HK-2 (cell line): ENCODE results near the gene GPR158.
"Not testable (repeated sequence)": the region's sequence is repeated elsewhere in the genome, so short reads cannot be mapped to it uniquely, and the experiment has no call there.

Experiments used
- DNase-seq: peaks from one replicate; pipeline ENCODE4 v3.0.0-alpha.2; 2018; ENCODE audit not compliant: unreplicated experiment

Gene GPR158

DNA sequence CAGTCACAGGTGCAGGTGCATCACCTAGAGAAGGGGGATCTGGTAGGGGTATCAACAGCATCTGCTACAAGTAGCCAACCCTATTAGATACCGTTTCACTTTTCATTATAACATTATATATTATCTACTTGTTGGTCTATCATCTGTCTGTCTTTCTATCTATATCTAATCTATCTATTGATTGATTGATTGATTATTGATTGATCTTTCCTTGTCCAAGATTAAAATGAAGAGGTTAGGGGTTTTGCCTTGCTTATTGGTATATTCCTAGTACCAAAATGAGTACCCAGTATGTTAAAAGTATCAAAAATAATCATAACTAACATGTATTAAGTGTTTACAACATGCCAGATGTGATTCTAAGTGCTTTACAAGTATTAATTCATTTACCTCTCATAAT is 121.5 kb downstream of the GPR158 start:
- no peak for DNase-seq

DNA sequence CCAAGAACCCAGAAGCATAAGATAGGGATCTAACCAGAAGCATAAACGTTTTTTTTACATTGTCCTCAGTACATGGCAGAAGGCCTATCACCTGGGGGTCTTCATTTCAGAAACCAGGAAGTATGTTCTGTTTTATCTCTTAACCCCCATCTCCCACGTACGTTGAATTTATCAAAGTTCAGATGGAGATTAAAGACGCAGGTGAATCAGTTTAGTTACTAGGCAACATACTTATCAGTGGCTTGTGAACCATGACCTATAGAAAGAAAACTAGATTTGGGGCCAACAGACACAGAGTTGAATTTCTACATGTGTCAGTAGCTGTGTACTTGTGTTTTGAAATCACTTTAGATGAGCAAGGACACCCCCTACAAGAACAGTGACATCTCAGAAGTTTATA is 122.7 kb downstream of the GPR158 start:
- no peak for DNase-seq

DNA sequence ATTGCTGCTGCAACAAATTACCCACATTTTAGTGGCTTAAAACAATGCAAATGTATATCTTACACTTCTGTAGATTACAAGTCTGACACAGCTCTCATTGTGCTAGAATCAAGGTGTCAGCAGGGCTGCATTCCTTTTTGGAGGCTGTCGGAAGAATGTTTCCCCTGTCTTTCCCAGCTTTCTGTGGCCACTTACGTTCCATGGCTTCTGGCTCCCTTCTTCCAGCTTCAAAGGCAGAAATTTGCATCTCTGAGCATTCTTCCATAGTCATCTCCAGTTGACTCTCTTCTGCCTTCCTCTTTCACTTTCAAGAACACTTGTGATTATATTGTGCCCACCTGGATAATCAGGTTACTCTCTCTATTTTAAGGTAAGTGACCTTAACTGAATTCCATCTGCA is 125.3 kb downstream of the GPR158 start:
- no peak for DNase-seq

DNA sequence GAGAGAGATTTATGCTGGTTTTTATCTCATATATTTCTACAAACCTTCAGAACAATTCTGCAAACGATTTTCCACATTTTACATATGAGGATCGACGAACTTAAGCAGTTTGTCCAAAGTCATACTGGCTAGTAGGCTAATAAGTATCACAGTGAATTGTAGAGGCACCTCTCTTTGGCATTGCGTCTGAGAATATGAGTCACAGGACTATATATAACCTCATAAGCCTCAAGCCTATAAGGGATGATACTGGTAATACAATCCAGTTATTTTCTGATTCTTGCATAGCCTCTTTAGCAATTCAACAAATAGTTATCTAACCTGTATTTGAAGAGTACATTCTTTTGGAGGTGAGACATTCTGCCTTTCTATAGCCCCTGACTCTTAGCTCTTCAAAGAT is 129.8 kb downstream of the GPR158 start:
- no peak for DNase-seq

DNA sequence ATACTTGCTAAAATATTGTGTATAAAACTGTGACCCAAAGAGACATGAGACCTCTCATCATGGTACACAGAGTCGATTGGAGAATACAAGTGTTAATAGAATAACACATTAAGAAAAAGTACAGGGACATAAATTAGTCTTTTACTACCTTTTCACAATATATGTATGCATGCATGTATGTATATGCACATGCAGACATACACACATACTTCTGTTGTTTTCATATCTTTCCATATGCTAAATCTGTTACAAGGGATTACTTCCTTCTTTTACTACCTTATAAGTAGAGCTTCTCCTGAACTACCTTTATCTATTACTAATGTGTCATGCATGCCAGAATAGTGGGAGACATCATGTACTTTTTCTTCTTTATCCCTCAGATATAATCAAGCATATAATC is 131.6 kb downstream of the GPR158 start:
- DNase-seq = no peak

DNA sequence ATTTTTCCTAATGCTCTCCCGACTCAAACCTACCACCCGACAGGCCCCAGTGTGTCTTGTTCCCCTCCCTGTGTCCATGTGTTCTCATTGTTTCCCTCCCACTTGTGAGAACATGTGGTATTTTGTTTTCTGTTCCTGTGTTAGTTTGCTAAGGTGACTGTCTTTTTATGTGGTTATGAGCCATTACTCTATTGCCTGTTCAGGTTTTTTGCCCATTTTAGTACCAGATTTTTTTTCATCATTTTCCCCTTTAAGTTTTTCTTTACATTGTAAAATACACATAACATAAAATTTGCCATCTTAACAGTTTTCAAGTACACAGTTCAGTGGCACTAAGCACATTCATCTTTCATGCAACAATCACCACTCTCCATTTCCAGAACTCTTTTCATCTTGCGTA is 133.5 kb downstream of the GPR158 start:
- DNase-seq = no peak

DNA sequence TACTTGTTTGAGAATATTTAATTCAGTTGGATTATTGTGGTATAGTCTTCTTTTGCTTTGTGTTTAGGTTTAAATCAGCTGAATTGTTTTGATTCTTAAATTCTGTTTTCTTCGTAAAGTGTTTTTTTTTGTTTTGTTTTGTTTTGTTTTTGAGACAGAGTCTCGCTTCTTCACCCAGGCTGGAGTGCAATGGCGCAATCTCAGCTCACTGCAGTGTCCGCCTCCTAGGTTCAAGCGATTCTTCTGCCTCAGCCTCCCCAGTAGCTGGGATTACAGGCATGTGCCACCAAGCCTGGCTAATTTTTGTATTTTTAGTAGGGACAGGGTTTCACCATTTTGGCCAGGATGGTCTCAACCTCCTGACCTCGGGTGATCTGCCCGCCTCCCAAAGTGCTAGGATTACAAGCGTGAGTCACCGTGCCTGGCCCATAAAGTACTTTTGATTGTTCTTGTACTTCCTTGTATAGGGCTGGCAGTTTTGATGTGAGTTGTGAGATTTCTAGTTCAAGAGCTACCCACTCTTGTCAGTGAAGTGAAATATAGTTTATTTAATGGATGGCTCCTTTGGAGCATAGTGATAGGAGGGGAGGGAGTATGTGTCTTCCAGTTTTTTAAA is 142.9 kb downstream of the GPR158 start:
- DNase-seq = not testable (repeated sequence)

DNA sequence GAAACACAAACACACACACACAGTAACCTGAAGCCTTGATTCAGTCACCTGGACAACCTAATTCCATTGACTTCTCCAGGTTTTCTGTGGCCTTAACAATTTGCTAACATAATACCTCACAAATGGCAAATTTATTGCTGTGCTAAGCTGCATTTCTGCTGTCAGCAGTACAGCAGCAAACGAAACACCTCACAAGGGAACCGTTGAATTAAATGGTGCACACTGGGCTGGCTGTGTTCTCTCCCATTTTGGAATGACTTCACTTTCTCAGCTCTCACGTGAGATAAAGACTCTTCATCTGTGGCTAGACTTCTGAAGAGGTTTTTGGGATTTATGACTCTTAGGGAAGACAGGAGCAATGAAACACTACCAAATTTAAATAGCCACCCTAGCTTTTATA is 152.5 kb downstream of the GPR158 start:
- no peak for DNase-seq

DNA sequence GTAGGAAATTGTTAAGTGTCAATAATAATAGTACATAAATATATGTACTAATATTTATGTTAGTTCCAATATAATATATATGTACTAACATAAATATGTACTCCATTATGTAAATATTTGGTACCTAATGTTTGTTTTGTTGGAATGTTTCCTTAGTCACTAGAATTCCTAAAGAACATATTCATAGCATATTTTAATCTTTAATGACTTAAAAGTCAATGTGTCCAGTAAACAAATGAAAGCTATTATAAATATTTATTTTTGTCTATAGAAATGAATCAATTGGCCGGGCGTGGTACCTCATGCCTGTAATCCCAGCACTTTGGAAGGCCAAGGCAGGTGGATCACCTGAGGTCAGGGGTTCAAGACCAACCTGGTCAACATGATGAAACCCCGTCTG is 153.6 kb downstream of the GPR158 start:
- no peak for DNase-seq

DNA sequence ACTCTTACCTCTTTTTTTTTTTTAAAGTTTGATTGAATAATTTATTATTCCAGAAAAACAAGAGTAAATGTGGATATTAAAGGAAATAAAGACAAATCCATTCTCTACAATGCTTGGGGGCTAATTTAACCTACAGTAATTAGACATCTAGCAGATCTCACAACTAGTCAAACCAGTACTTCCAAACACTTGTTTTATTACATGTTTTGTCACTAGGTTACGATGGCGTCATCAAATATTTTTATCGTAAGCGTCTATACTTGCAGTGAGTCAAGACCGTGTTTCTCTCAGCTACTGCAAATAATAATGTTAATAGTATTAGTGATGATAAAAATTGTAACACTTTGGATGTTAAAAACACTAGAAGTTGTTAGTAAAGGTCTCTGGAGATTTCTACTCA is 154.8 kb downstream of the GPR158 start:
- not testable (repeated sequence) for DNase-seq

DNA sequence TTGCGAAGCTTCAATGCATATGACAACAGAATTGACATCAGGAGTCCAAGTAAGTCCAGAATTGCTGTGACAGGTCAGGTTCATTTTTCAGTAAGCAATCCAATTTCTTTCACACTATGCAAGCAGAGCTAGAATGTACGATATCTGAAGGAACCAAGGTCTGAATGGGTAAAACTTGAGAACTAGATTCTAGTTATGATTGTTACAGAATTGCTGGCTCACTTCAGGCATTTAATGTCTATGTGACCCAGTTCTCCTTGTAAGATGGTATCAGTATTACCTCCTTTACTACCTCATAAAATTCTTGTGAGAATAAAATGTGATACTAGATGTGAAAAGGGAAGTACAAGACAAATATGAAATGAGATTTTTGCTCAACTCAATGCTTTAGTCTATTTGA is 159.6 kb downstream of the GPR158 start:
- DNase-seq = no peak

DNA sequence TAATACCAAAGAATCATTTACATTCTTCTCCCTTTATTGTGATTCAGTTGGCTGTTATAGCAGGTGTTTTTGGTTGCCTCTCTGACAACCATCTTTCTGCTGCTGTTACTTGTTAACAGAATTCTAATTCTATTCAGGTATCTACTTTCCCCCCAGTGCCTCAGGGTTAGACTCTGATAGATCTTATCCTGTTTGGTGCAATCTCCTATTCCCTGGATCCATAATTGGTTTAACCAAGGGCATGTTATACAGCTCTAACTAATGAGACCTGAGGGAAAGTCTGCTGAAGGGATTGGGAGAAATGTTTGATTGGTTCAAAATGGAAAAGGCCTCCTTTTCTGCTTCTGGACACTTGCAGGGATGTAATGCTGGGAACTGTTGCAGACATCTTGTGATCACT is 161.5 kb downstream of the GPR158 start:
- DNase-seq = no peak

DNA sequence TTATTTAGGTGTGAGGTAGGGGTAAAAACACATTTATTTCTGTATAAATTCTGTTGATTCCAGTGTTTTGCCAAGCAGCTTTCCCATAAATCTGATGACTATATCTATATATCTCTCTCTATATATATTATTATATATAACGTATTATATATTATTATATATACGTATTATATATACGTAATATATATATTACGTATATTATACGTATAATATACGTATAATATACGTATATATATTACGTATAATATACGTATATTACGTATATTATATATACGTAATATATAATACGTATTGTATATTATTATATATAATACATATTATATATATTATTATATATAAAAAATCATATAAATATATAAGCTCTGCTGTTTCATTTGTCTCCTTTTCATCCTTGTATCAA is 163.5 kb downstream of the GPR158 start:
- no peak for DNase-seq

DNA sequence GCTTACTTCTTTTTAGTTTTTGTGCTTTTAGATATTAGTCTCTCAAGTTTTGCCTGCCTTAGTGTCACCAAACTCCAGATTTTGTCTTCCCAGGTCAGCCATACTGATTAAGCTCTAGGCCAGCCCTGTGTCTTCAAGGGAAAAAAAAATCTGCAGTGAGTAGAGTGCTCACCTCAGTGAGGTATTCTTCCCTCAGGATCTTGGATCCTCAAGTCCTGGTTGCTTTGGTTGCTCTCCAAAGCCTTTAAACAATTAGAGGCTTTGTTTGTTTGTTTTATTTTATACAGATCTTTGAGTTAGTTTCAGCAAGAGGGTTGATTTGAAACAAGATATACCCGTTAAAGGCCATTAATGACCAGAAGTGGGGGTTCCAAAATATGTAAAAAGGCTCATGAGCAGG is 165.2 kb downstream of the GPR158 start:
- no peak for DNase-seq

DNA sequence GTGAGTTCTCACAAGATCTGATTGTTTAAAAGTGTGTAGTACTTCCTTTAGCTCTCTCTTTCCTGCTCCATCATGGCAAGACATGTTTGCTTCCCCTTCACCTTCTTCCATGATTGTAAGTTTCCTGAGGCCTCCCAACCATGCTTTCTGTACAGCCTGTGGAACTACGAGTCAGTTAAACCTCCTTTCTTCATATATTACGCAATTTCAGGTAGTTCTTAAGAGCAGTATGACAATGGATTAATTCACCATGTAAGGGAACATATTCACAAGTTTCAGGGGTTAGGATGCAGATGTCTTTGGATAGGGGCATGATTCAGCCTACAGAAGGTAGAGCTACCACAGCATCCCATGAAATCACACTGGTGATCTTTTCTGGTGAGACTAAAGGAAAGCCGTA is 174.7 kb downstream of the GPR158 start:
- no peak for DNase-seq

DNA sequence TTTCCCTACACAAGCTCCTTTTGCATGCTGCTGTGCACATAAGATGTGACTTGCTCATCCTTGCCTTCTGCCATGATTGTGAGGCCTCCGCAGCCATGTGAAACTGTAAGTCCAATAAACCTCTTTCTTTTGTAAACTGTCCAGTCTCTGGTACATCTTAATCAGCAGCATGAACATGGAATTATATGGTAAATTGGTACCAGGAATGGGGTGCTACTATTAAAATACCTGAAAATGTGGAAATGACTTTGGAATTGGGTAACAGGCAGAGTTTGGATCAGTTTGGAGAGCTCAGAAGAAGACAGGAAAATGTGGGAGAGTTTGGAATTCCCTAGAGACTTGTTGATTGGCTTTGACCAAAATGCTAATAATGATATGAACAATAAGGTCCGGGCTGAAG is 181.8 kb downstream of the GPR158 start:
- no peak for DNase-seq

DNA sequence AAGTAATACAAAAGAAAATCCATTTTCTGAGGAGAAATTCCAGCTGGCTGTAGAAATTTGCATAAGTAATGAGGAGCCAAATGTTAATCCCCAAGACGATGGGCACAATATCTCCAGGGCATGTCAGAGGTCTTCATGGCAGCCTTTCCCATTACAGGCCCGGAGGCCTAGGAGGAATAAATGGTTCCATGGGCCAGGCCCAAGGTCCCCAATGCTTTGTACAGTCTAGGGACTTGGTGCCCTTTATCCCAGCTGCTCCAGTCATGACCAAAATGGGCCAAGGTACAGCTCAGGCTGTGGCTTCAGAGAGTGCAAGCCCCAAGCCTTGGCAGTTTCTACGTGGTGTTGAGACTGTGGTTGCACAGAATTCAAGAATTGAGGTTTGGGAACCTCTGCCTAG is 182.5 kb downstream of the GPR158 start:
- DNase-seq = no peak

DNA sequence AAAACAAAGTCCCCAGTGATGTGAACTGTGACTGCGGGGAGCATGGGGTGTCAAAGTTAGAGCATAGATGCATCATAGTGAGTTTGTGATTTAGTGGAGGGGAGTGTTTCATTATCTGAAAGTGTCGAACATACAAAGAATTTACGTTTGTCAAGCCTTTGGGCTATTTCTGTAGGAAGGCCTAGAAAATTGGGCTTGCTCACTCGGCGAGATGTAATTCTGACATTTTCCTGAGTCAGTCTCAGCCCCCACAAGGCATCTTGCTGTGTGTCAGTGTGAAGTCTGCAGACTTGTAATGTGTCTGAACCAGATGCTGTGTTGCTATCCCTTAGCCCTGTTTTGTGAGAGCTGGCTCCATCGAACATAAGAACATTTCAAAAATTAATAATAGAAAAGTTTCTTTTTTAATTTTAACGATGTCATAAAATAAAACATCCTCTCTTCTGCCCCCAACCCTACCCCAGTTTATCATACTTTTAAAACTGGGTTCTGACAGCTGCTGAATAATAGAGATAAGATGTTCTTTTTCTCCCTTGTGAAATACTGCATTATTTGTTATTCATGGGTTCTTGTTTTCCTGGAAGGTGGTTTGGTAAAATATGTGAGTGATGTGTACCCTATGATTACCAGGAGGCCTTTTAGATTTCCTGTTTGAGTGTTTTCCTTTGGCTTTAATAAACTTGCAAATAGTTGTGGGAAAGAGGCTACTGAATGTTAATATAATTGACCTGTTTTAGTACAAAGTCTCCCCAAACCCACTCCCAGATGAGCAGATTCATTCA is 207.4 kb downstream of the GPR158 start:
- no peak for DNase-seq

DNA sequence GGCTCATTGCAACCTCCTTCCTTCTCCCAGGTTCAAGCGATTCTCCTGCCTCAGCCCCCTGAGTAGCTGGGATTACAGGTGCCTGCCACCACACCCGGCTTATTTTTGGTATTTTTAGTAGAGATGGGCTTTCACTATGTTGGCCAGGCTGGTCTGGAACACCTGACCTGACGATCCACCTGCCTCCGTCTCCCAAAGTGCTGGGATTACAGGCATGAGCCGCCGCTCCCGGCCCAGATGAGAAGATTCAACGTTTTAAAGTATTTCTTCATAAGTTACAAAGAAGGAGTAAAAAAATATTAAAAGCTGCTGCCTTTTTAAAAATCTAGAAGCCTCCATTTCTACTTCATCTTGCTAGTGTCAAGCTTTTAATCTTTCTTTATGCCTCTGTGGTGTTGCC is 208.1 kb downstream of the GPR158 start:
- not testable (repeated sequence) for DNase-seq

DNA sequence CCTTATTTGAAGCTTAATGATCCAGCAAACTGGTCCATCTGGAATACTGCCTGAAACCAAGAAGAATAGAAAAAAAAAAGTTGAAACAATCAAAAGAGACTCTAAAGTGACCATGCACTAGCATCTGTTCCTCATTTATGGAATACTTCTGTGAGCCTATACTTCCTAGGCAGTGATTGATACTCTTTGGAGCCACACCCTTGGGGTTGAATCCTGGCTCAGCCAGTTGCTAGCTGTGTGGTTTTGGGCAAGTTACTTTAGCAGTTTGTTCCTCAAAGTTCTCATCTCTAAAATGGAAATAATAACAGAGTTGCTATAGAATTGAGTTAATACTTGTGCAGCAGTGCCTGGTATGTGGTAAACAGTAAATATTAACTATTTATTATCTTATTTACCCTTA is 208.9 kb downstream of the GPR158 start:
- no peak for DNase-seq

DNA sequence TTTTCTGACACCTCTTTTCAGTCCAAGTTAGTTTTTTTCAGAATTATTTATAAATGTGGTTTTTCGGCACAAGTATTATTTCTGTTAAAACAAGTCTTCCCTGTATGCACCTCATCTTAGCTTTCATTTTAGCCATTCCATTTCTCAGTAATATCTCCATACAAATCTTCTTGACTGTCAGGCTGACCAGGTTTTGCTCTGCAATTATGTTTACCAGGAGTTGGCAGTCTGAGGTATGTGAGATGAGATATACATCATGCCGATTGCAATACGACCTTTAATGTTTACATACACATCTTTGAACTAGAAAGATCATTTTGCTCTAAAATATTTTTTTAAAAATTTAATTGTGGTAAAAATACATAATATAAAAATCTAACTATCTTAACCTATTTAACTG is 209.8 kb downstream of the GPR158 start:
- DNase-seq = no peak

DNA sequence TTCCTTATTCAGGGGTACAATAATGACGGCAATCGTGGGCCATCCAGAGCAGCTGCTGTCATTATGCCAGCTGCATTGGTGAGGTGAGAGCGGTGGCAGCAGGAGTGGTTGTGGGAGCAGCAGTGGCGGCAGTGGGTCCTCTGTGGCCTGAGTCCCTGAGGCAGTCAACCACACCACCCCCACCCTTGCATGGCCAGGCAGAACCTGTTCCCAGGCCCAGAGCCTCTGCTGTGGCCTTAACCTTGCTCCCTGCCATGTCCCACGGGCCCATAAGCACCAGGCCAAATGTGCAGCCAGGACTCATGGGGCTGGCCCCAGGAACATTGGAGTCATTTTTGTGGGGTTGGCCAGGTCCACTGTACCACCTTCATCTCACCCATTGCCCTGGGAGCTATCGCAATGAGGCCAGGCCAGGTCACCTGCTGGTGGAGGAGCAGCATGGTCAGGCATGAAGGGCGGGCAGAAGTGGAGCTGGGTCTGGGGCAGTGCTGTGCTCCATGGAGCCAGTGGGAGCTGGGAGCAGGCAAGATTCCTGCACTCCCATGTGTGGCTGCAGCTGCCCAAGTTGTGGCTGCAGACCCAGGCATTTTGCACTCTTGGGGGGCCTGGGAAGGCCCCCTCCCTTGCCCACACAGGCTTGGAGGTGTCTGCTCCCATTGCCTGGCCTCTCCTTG is 213.5 kb downstream of the GPR158 start:
- DNase-seq = no peak

DNA sequence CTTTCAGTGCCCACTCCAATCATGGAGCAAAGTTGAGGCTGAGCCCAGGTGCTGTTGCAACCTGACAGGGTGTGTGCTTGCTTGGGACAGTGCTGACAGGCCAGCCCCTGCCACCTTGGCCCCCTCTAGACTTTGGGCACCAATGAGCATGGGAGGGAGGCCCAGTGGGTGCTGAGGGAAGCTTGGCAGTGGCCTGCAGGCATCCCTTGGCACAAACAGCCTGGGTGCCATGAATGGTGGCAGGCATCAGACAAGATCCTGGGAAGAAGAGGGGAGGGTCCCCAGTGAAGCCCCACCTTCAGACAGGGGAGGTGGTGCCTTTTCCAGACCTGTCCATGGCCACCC is 214.0 kb downstream of the GPR158 start:
- no peak for DNase-seq
